Stimulated activated CD8-positive, alpha-beta memory T cell treated with anti-CD3 and anti-CD28 coated beads, Interleukin-4, amount 100 ng/mL, for 48 hours (primary cell): ENCODE measurements around the gene CDK11A.

Source experiments
- DNase-seq: peaks from one replicate; pipeline ENCODE4 v3.0.0-alpha.2; 2020

CDK11A gene

GRCh38 chr1:1658583-1659549 lies 65.3 kb downstream of the CDK11A start, which contains the start of gene CDK11B:
Gene CDK11B, minus strand, starts transcription at chr1:1659004. Its CDS starts 1,519 bp downstream, at chr1:1657485.
- DNase-seq: peak; percentile 99
